ENCODE results near the gene IFI27L1. TPM values are rescaled to one million over a fixed set of nuclear protein-coding genes. Genes with fewer than 3 reads are reported as not detected.
A peak's percentile ranks its signal among the peaks of the same experiment; 100 is the strongest.

The IFI27L1 gene
- total RNA-seq, 1 donor from 2014 or later: 40.2 TPM

DNA sequence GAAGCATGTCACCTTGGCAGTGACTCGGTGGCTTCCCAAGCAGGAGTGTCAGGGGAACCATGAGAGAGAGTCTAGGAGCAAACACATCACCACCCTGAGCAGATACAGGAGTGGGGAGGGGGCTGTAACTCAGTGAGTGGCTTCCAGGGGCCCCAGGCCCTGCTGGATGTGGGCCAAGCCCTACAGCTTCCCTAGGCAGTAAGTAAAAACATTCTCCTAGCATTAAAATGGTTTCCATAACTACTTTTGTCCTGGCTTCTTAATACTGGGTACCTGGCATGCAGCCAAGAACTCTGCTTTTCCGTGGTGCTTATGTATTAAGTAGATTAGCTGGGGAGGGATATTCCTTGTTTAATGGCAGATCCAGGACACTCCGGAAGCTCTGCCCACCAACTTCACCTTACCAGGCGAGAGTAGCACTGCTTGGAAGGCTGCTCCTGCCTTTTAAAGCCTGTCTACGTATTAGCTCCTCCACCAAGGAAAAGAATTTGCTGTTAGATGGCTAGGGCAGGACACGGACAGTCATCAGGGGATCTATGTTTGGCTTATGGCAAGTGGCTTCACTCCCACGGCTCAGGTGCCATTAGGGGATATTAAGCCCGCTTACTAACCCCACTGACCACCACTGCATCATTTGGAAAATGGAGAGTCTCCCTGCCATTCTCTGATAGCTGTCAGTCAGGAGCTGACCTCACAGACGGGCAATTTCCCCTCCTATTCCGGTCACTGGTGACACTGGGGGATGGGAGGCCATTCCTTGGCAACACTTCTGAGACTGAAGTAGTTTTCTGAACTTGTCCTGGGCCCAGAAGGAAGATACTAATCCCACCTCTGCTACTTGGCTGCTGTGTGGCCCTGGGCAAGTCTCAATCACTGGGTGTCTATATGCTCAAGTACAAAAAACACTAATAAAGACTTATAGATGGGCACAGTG lies 32.2 kb upstream of the IFI27L1 start:
- H3K4me3 ChIP-seq (ENCODE audit: low read depth, low read length): no peak overlapping the region
- TF ChIP-seq CTCF (conservative IDR thresholded peaks at IDR 0.05; ENCODE audit: low read depth, low read length): no peak
- no peak for DNase-seq (ENCODE audit: low read depth)

- H3K4me3 ChIP-seq (ENCODE audit: low read depth, low read length): no peak overlapping the region
- TF ChIP-seq CTCF (conservative IDR thresholded peaks at IDR 0.05; ENCODE audit: low read depth, low read length): no peak
- no peak for DNase-seq (ENCODE audit: low read depth)
These were observed 31.5 kb upstream of the IFI27L1 start for GRCh38 chr14:94049625-94050023.

- no peak overlapping the region for H3K4me3 ChIP-seq (ENCODE audit: low read depth, low read length)
- TF ChIP-seq CTCF (conservative IDR thresholded peaks at IDR 0.05; ENCODE audit: low read depth, low read length): no peak
- peak; percentile 41 for DNase-seq (ENCODE audit: low read depth)
These were observed 30.8 kb upstream of the IFI27L1 start for GRCh38 chr14:94050231-94050880.

GRCh38 chr14:94051115-94051514 lies 30.0 kb upstream of the IFI27L1 start:
- peak; percentile 15 for DNase-seq (ENCODE audit: low read depth)
- TF ChIP-seq CTCF (conservative IDR thresholded peaks at IDR 0.05; ENCODE audit: low read depth, low read length): peak; percentile 62
- H3K4me3 ChIP-seq (ENCODE audit: low read depth, low read length): no peak overlapping the region

DNA sequence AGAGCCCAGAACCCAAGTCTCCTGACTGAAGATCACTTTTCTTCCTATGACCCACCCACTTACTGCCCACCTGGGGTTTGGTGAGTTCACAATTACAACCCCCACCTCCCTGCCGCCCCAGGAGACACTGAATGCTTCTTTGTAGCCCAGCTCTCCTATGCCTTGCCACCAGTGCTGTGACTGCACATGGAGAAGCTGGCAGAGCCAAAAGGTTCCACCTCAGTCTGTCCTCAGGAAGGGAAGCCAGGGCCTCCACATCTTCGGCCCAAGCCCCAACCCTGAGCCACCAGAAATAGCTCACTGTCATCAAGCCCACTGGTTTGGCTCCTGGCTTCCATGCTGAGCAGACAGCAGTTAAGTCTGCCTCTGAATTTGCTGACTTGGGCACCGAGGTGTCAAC lies 29.3 kb upstream of the IFI27L1 start:
- no peak for TF ChIP-seq CTCF (conservative IDR thresholded peaks at IDR 0.05; ENCODE audit: low read depth, low read length)
- H3K4me3 ChIP-seq (ENCODE audit: low read depth, low read length): no peak overlapping the region
- no peak for DNase-seq (ENCODE audit: low read depth)

DNA sequence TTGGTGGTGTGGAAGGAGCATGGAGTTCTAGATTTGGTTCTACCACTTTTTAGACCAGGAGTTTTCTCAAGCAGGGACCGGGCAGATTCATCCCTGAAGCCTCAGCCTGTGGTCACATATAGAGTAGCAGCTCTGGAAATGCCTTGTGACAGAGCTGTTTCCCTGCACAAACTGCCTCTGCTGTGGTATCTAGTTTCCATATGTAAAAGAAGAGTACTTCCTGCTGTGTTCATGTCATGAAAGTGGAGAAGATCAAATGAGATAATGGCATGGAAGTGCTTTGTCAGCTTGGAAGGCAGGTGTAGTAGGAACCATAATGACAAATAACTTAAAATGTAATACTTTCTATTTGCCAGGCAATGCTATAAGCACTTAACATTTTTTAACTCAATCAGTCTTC lies 28.9 kb upstream of the IFI27L1 start:
- no peak for TF ChIP-seq CTCF (conservative IDR thresholded peaks at IDR 0.05; ENCODE audit: low read depth, low read length)
- H3K4me3 ChIP-seq (ENCODE audit: low read depth, low read length): no peak overlapping the region
- no peak for DNase-seq (ENCODE audit: low read depth)
